GM12865 (cell line): ENCODE measurements around the gene SAMD1.

Experiments used
- DNase-seq: peaks from one replicate; pipeline ENCODE4 v3.0.0; 2010; ENCODE audit warnings: low read depth
- H3K4me3 ChIP-seq: 2 replicates; pipeline ENCODE4 v1.5.1; 2011; ENCODE audit warnings: mild to moderate bottlenecking, low read depth, low read length, control low read depth
- TF ChIP-seq, protein P1 (sequence below): IDR thresholded peaks from 2 replicates; pipeline ENCODE4 v1.5.1; 2011; ENCODE audit warnings: low read length, control low read depth, low read depth, inconsistent platforms; ENCODE audit not compliant: insufficient read depth; ENCODE audit errors: missing control alignments

The SAMD1 gene

DNA sequence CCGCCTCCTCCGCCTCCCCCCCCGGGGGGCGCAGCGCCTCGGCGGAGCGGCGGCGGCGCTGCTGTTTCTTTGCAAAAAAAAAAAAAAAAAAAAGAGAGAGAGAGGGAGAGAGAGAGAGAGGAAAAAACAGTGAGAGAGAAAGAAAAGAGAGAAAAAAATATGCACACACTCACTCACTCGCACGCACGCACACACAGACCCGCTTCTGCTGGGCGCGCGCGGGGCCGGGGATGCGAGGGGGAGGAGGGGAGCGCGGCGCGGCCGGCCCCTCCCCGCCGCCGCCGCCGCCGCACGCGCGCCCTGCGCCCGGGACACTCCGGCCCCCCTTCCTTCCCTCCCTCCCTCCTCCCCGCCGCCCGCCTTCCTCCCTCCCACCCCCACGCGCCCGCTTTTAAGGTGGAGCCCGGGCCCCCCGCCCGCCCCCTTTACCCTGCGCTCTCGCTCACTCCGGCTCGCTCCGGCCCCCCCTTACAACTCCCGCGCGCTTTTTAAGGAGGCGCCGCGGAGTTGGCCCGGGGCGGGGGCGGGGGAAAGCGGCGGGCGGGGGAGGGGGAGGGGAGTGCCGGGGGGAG is at the start of gene SAMD1:
SAMD1 (minus strand) TSS at position 243 of the 572 bp plus-strand sequence.
- TF ChIP-seq, protein P1, sequence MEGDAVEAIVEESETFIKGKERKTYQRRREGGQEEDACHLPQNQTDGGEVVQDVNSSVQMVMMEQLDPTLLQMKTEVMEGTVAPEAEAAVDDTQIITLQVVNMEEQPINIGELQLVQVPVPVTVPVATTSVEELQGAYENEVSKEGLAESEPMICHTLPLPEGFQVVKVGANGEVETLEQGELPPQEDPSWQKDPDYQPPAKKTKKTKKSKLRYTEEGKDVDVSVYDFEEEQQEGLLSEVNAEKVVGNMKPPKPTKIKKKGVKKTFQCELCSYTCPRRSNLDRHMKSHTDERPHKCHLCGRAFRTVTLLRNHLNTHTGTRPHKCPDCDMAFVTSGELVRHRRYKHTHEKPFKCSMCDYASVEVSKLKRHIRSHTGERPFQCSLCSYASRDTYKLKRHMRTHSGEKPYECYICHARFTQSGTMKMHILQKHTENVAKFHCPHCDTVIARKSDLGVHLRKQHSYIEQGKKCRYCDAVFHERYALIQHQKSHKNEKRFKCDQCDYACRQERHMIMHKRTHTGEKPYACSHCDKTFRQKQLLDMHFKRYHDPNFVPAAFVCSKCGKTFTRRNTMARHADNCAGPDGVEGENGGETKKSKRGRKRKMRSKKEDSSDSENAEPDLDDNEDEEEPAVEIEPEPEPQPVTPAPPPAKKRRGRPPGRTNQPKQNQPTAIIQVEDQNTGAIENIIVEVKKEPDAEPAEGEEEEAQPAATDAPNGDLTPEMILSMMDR: no peak
- DNase-seq: peak; percentile 95
- H3K4me3 ChIP-seq: peak within 1 kb of the TSS; percentile 99

DNA sequence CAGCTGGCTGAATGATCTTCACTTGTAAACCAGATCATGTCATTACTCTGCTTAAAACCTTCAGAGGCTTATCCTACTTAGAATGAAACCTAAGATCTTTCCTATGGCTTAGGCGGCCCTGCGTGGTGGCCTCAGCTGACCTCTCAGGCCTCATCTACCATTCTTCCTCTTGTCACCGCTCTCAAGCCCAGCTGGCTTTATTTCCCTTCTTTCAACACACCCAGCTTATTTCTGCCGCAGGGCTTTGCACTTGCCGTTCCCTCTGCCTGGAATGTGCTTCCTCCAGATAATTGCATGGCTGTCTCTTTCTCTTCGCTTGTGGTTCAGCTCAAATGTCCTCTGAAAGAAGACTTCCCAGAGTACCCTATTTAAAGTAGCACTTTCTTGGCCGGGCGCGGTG is 49.4 kb upstream of the SAMD1 start:
- H3K4me3 ChIP-seq: no peak overlapping the region
- no peak for DNase-seq

DNA sequence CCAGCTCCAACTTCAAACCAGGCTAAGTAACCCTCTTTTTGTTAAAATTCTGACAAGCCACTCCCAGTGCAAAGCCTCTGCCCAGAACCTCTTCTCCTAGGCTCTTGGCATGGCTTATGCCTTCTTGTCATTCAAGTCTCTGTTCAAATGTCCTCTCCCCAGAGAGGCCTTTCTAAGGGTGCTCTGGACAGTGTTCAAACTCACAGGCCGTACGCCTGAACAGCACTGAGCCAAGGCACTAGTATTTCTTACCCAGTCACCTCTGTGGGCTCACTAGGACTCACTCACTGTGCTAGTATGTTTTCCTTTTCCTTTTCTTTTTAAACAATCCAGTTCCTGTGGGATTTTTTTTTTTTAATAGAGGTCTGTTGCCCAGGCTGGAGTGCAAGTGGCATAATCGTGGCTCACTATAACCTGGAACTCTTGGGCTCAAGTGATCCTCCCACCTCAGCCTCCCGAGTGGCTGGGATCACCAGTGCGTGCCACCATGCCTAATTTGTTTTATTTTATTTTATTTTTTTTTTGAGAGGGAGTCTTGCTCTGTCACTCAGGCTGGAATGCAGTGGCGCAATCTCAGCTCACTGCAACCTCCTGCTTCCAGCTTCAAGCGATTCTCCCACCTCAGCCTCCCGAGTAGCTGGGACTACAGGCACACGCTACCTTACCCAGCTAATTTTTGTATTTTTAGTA is 48.2 kb upstream of the SAMD1 start:
- no peak for DNase-seq
- H3K4me3 ChIP-seq: no peak overlapping the region

More for the DNA sequence above, 49.4 kb upstream of the SAMD1 start:
- TF ChIP-seq, protein P1: no peak

DNA sequence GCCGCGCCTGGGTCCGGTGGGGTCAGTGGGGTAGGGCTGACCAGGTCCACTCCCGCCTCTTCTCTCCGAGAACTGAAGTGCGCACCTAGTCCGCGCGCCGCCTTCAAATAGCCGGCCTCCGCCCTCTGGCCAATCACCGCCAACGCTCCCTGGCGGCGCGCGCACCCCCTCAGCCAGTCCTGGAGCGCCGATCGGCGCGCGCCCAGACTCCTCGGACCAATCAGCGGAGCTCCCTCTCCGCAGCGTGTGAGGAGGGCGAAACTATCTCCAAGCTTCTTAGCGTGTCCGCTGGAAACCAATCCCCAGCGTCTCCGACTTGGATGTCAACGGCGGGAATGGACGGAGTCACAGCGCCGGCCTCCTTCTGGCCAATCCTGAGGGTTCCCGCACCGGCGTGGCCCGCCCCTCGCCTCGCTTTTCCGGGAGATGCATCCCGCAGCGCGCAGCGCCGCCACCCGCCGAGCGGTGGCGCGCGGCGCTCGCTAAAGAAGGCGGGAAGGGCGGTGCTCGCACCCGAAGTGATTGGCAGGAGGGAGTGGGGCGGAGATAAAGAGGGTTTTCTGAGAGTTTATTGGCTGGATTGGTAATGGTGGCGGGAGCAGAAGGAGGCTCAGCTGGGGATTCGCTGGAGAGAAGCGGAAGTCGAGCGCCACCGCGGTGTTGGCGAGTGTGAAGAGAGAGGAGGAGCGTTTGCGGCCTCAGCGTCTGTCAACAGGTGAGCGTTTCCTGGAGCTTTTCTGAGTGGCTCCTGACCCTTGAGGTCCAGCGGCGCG is 46.1 kb upstream of the SAMD1 start, which contains the start of gene ASF1B:
ASF1B (minus strand) TSS at position 81 of the 773 bp plus-strand sequence. CDS start 133 bp downstream, outside the sequence.
- DNase-seq: peak; percentile 100
- TF ChIP-seq, protein P1: peak; percentile 82

More for the DNA sequence above, 48.2 kb upstream of the SAMD1 start:
- TF ChIP-seq, protein P1: no peak

DNA sequence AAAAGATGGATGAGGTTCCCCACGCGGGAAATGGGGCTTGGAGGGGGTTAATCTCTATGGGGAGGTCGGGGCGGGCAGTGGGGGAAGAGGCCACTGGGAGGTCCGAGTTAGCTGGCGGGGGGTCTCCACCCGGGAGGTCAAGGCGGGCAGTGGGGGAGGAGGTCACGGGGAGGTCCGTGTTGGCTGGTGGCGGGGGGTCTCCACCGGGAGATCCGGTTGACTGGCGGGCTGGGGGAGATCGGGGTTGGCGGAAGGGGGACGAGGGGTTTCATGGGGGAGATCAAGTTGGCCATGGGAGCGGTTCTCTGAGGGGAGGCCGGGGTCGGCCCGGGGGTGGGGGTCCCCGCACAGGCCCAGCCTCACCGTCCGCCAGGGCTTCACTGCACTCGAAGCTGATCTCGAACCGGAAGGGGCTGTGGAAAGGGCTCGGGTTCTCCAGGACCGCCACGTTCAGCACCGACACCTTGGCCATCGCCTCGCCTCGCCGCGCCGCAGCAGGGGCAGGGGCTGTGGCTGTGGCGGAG is 45.5 kb upstream of the SAMD1 start:
- TF ChIP-seq, protein P1: no peak
- DNase-seq: no peak
- peak overlapping the region; percentile 93 for H3K4me3 ChIP-seq

More for the DNA sequence above, 46.1 kb upstream of the SAMD1 start, which contains the start of gene ASF1B:
- H3K4me3 ChIP-seq: peak within 1 kb of the TSS; percentile 93

DNA sequence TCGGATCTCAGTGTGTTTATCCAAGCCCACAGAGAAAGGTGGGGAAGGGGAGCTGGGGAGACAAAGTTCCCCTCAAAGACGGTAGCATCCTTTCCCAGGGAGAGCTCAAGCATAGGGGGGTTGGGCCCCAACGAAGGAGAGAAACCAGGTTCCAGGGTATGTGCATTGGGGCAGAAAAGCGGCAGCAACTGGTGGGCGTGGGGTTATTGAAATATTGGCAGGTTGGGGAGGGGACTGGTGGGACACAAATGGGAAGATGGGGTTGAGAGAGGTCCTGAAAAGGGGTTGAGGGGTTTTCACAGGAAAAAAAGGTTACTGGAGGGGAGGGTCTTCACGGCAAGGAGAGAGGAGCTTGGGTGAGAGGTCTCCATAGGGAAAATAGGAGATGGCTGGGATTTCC is 44.8 kb upstream of the SAMD1 start:
- peak overlapping the region; percentile 93 for H3K4me3 ChIP-seq
- DNase-seq: no peak

More for the DNA sequence above, 44.8 kb upstream of the SAMD1 start:
- TF ChIP-seq, protein P1: no peak
